D721Med (cell line): ENCODE data around the gene GALNT2.

Experiments used
- DNase-seq: peaks from one replicate; pipeline ENCODE4 v3.0.0; 2011; ENCODE audit warnings: low spot score; ENCODE audit not compliant: insufficient read length
- FAIRE-seq: peaks from 2 replicates; lab custom pipeline; 2011; peaks lifted over from hg19 to GRCh38; lab: Jason Lieb, UNC
- CTCF ChIP-seq: IDR thresholded peaks from 2 replicates; pipeline ENCODE4 v1.5.1; 2012; ENCODE audit warnings: mild to moderate bottlenecking, control low read depth; ENCODE audit not compliant: insufficient read depth; ENCODE audit errors: missing control alignments

Gene GALNT2

GRCh38 chr1:230109895-230110667 is 43.0 kb downstream of the GALNT2 start:
- peak; percentile 57 for DNase-seq
- FAIRE-seq = no peak
- TF ChIP-seq CTCF = no peak

GRCh38 chr1:230110971-230111370 is 43.9 kb downstream of the GALNT2 start:
- DNase-seq (no peak), FAIRE-seq (no peak)
- no peak for TF ChIP-seq CTCF

- no peak for TF ChIP-seq CTCF
- FAIRE-seq (peak; percentile 35), DNase-seq (peak; percentile 93)
Measured at GRCh38 chr1:230112131-230112701, 45.2 kb downstream of the GALNT2 start.

- FAIRE-seq (no peak), DNase-seq (no peak)
- TF ChIP-seq CTCF = no peak
Measured at GRCh38 chr1:230112782-230113181, 45.7 kb downstream of the GALNT2 start.

- FAIRE-seq (no peak), DNase-seq (no peak)
- TF ChIP-seq CTCF = no peak
Measured at GRCh38 chr1:230113235-230113592, 46.2 kb downstream of the GALNT2 start.

GRCh38 chr1:230113593-230114236 is 46.7 kb downstream of the GALNT2 start:
- FAIRE-seq = no peak
- TF ChIP-seq CTCF = no peak
- DNase-seq = no peak
